ENCODE data around the gene RPL21. TPM values are rescaled to one million over a fixed set of nuclear protein-coding genes. Genes with fewer than 3 reads are reported as not detected.

Gene RPL21
- 100 to 1,000 TPM; 500 to 959 (median 698) TPM for total RNA-seq

DNA sequence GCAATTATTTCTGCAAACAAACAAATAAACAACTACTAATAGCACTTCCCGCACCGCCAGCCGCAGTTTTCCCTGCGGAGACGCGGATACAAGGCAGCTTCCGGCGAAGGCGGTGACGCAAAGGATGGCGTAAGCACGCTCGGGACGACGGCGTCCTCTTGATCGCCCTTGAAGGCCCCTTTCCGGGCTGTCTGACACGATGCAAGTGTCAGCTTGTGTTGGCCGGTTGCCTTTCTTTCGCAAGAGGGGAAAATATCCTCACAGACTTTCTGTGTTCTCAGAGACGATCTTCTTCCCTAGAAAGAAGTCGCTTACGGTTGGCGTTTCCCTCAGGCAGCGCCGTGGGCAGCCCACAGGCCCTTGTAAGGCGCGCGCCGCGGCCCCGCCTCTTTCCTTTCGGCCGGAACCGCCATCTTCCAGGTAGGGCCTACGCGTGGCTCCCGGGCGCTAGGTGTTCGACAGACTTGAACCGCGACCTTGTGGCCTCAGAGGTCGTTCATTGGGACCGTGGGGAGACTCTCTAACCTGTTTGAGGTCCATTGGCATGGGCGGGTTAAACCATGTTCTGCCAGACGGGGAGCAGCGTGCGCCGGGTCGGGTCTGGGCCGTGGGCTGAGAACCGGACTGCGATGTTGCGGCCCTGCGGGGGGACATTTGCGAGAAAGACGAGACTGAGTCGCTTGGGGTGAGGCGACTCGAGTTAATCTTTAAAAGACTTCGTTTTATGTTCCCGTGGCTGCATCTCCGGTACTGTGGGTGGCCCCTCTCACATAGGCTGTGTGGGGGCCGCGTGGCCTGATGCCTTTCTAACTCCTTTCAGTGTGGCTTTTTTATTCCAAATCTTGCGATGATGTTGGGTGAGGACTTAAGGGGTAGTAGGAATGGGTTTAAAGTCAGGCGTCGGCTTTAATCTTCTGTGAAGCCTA lies at the start of gene RPL21:
Gene RPL21, plus strand, starts transcription at position 393 of the 926 bp plus-strand sequence. CDS start 2,219 bp downstream, outside the sequence.
- H3K4me3 ChIP-seq, result peak within 1 kb of the TSS; percentile 74 to 93 (median 84)
- TF ChIP-seq EP300 (IDR thresholded peaks at IDR 0.05) (peak; percentile 97 to 99), POLR2A (IDR thresholded peaks at IDR 0.05) (peak; percentile 49 to 87)
- TF ChIP-seq, protein P1, sequence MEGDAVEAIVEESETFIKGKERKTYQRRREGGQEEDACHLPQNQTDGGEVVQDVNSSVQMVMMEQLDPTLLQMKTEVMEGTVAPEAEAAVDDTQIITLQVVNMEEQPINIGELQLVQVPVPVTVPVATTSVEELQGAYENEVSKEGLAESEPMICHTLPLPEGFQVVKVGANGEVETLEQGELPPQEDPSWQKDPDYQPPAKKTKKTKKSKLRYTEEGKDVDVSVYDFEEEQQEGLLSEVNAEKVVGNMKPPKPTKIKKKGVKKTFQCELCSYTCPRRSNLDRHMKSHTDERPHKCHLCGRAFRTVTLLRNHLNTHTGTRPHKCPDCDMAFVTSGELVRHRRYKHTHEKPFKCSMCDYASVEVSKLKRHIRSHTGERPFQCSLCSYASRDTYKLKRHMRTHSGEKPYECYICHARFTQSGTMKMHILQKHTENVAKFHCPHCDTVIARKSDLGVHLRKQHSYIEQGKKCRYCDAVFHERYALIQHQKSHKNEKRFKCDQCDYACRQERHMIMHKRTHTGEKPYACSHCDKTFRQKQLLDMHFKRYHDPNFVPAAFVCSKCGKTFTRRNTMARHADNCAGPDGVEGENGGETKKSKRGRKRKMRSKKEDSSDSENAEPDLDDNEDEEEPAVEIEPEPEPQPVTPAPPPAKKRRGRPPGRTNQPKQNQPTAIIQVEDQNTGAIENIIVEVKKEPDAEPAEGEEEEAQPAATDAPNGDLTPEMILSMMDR (IDR thresholded peaks at IDR 0.05), result peak in 2 of 5 experiments; percentile 20 to 27
- peaks cover 0 to 28% (median 0%) of the 10 kb centered on the region in 3 donors for H3K36me3 ChIP-seq
- H3K9me3 ChIP-seq, result no peaks in the 10 kb centered on the region
- peak; percentile 90 to 94 for DNase-seq (ENCODE audit: low spot score in 2 of 2)
- H3K4me1 ChIP-seq, result peaks cover 4 to 50% (median 26%) of the 10 kb centered on the region in 4 donors
- WGBS, 2 donors, result 0% methylated on average over 46 to 48 of the region's 69 CpGs
- H3K27ac ChIP-seq, result peak within 1 kb of the TSS; percentile 93 to 97 (median 95)
- no peaks in the 10 kb centered on the region for H3K27me3 ChIP-seq

DNA sequence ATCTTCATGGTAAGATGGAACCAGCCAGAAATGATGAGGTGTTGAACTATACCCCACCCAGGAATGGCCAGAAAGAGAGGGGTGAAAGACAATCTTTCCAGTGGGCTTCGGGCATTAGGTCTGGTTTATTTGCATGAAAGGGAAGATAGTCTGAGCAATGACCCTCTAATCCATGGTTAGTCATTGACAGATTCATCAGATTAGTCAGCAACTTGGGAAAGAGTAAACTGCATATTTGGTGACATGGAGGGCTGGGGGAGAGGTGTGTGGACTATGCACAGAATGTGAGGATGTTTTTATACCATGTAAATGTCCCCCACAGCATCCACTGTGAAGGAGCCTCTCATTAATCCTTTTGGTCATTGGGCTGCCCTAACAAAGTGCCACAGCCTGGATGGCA lies 49.7 kb upstream of the RPL21 start:
- no peaks in the 10 kb centered on the region for H3K36me3 ChIP-seq
- WGBS, 2 donors, result 88 to 96% methylated on average over 1 of the region's 1 CpG
- no peak overlapping the region for H3K27ac ChIP-seq
- H3K4me3 ChIP-seq, result no peak overlapping the region
- H3K4me1 ChIP-seq, result no peaks in the 10 kb centered on the region
- no peak for DNase-seq (ENCODE audit: low spot score in 2 of 2)
- TF ChIP-seq, protein P1 (IDR thresholded peaks at IDR 0.05), result no peak
- TF ChIP-seq POLR2A (IDR thresholded peaks at IDR 0.05) (no peak), EP300 (IDR thresholded peaks at IDR 0.05) (no peak)
- H3K27me3 ChIP-seq, result no peaks in the 10 kb centered on the region
- peaks cover 0 to 10% (median 0%) of the 10 kb centered on the region in 4 donors for H3K9me3 ChIP-seq

DNA sequence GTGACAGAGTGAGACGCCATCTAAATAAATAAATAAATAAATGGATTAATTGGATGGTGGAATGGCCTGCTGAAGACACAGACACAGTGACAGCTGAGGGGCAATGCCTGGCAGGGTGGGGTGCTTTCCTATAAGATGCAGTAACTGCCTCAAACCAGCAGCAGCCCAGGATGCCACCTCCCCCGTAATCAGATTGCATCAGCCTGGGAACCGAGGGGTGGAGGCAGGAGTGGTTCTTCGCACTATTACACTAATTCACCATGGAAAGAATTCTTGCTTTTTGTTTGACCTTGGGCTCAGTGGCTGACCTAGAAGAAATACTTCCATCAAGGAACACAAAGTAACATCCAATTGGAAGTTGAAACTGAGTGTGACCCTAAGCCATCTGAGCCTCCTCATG lies 48.2 kb upstream of the RPL21 start:
- H3K27me3 ChIP-seq, result no peaks in the 10 kb centered on the region
- 73 to 77% methylated on average over 4 of the region's 4 CpGs for WGBS, 2 donors
- TF ChIP-seq, protein P1 (IDR thresholded peaks at IDR 0.05), result no peak
- TF ChIP-seq POLR2A (IDR thresholded peaks at IDR 0.05) (no peak), EP300 (IDR thresholded peaks at IDR 0.05) (no peak)
- peaks cover 0 to 5% (median 0%) of the 10 kb centered on the region in 3 donors for H3K36me3 ChIP-seq
- DNase-seq (ENCODE audit: low spot score in 2 of 2), result no peak
- no peaks in the 10 kb centered on the region for H3K9me3 ChIP-seq
- no peak overlapping the region for H3K4me3 ChIP-seq
- H3K4me1 ChIP-seq, result no peaks in the 10 kb centered on the region
- H3K27ac ChIP-seq, result no peak overlapping the region

DNA sequence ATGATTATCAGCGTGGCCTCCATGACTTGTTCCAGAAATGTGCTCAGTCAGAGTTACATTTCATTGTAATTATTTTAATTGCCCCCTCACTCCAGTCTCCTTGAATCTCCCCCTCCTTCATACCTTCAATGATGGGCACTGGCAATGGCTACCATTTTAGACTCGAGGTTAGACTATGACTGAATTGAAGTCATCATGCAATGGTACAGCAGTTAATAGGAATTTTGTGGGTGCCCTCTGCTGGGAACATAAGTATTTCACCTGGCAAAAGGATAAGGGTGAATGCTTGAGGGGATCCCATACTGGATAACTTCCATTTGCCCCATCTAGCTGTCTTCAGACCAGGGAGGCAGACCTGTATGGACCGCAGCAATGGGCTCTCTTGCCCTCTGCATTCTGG lies 47.5 kb upstream of the RPL21 start:
- TF ChIP-seq POLR2A (IDR thresholded peaks at IDR 0.05) (no peak), EP300 (IDR thresholded peaks at IDR 0.05) (no peak)
- TF ChIP-seq, protein P1 (IDR thresholded peaks at IDR 0.05), result peak in 1 of 5 experiments; percentile 13
- peak in 1 of 2 donors; percentile 15 for DNase-seq (ENCODE audit: low spot score in 2 of 2)
- Histone ChIP-seq H3K36me3 (peaks cover 0 to 5% (median 0%) of the 10 kb centered on the region in 3 donors), H3K9me3 (peaks cover 0 to 3% (median 0%) of the 10 kb centered on the region in 4 donors), H3K27ac (no peak overlapping the region), H3K4me3 (no peak overlapping the region), H3K4me1 (no peaks in the 10 kb centered on the region), H3K27me3 (no peaks in the 10 kb centered on the region)
- 77 to 84% methylated on average over 3 of the region's 3 CpGs for WGBS, 2 donors

DNA sequence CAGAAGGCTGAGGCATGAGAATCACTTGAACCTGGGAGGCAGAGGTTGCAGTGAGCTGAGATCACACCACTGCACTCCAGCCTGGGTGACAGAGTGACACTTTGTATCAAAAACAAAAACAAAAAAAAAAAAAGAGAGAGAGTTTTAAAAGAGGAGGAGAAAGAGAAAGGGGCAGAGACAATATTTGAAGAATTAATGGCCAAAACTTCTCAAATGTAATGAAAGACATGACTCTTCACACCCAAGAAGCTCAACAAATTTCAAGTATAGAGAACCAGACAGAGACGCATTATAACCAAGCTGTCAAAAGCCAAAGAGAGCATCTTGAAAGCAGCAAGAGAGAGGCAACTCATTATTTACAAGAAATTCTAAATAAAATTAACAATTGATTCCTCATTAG lies 42.8 kb upstream of the RPL21 start:
- no peak for DNase-seq (ENCODE audit: low spot score in 2 of 2)
- no peaks in the 10 kb centered on the region for H3K4me1 ChIP-seq
- TF ChIP-seq, protein P1 (IDR thresholded peaks at IDR 0.05), result no peak
- TF ChIP-seq EP300 (IDR thresholded peaks at IDR 0.05) (no peak), POLR2A (IDR thresholded peaks at IDR 0.05) (no peak)
- H3K4me3 ChIP-seq, result no peak overlapping the region
- H3K27ac ChIP-seq, result no peak overlapping the region
- peaks cover 0 to 12% (median 0%) of the 10 kb centered on the region in 3 donors for H3K36me3 ChIP-seq
- H3K27me3 ChIP-seq, result no peaks in the 10 kb centered on the region
- 95 to 100% methylated on average over 1 of the region's 1 CpG for WGBS, 2 donors
- peaks cover 0 to 20% (median 0%) of the 10 kb centered on the region in 4 donors for H3K9me3 ChIP-seq

Data from tibial nerve (tissue), 4 donors.